Measurements from ENCODE around the gene IL10. TPM values are rescaled to one million over a fixed set of nuclear protein-coding genes. Genes with fewer than 3 reads are reported as not detected.

IL10 gene
- 5.0 TPM for total RNA-seq

GRCh38 chr1:206772243-206772937 lies at the start of gene IL10:
IL10 (minus strand) TSS chr1:206772494; CDS start chr1:206772435, 59 bp downstream.
- Histone ChIP-seq H3K27me3 (ENCODE audit: insufficient read depth, low read length) (no peaks in the 10 kb centered on the region), H3K9me3 (ENCODE audit: low read depth, low read length) (no peaks in the 10 kb centered on the region), H3K4me3 (ENCODE audit: low read length) (no peak within 1 kb of the TSS), H3K4me1 (ENCODE audit: insufficient read depth, low read length) (peaks cover 82% of the 10 kb centered on the region)

- H3K4me1 ChIP-seq (ENCODE audit: insufficient read depth, low read length): peaks cover 21% of the 10 kb centered on the region
- H3K27me3 ChIP-seq (ENCODE audit: insufficient read depth, low read length): no peaks in the 10 kb centered on the region
- H3K4me3 ChIP-seq (ENCODE audit: low read length): no peak overlapping the region
- H3K9me3 ChIP-seq (ENCODE audit: low read depth, low read length): no peaks in the 10 kb centered on the region
These were observed 49.2 kb upstream of the IL10 start for GRCh38 chr1:206821493-206821892.

GRCh38 chr1:206816390-206817287 lies 44.3 kb upstream of the IL10 start:
- H3K4me1 ChIP-seq (ENCODE audit: insufficient read depth, low read length): peaks cover 14% of the 10 kb centered on the region
- peaks cover 6% of the 10 kb centered on the region for H3K9me3 ChIP-seq (ENCODE audit: low read depth, low read length)
- H3K27me3 ChIP-seq (ENCODE audit: insufficient read depth, low read length): no peaks in the 10 kb centered on the region
- no peak overlapping the region for H3K4me3 ChIP-seq (ENCODE audit: low read length)

GRCh38 chr1:206814716-206815341 lies 42.5 kb upstream of the IL10 start:
- Histone ChIP-seq H3K9me3 (ENCODE audit: low read depth, low read length) (peaks cover 6% of the 10 kb centered on the region), H3K4me1 (ENCODE audit: insufficient read depth, low read length) (peaks cover 14% of the 10 kb centered on the region), H3K4me3 (ENCODE audit: low read length) (no peak overlapping the region), H3K27me3 (ENCODE audit: insufficient read depth, low read length) (no peaks in the 10 kb centered on the region)

GRCh38 chr1:206812471-206812870 lies 40.2 kb upstream of the IL10 start:
- no peak overlapping the region for H3K4me3 ChIP-seq (ENCODE audit: low read length)
- peaks cover 6% of the 10 kb centered on the region for H3K9me3 ChIP-seq (ENCODE audit: low read depth, low read length)
- H3K27me3 ChIP-seq (ENCODE audit: insufficient read depth, low read length): no peaks in the 10 kb centered on the region
- H3K4me1 ChIP-seq (ENCODE audit: insufficient read depth, low read length): peaks cover 14% of the 10 kb centered on the region

GRCh38 chr1:206809504-206810084 lies 37.3 kb upstream of the IL10 start:
- Histone ChIP-seq H3K9me3 (ENCODE audit: low read depth, low read length) (peaks cover 6% of the 10 kb centered on the region), H3K27me3 (ENCODE audit: insufficient read depth, low read length) (no peaks in the 10 kb centered on the region), H3K4me1 (ENCODE audit: insufficient read depth, low read length) (peaks cover 6% of the 10 kb centered on the region), H3K4me3 (ENCODE audit: low read length) (no peak overlapping the region)

GRCh38 chr1:206808615-206809014 lies 36.3 kb upstream of the IL10 start:
- peaks cover 6% of the 10 kb centered on the region for H3K9me3 ChIP-seq (ENCODE audit: low read depth, low read length)
- H3K4me1 ChIP-seq (ENCODE audit: insufficient read depth, low read length): peaks cover 5% of the 10 kb centered on the region
- no peak overlapping the region for H3K4me3 ChIP-seq (ENCODE audit: low read length)
- H3K27me3 ChIP-seq (ENCODE audit: insufficient read depth, low read length): no peaks in the 10 kb centered on the region

GRCh38 chr1:206805357-206805756 lies 33.1 kb upstream of the IL10 start:
- H3K27me3 ChIP-seq (ENCODE audit: insufficient read depth, low read length): no peaks in the 10 kb centered on the region
- no peak overlapping the region for H3K4me3 ChIP-seq (ENCODE audit: low read length)
- H3K4me1 ChIP-seq (ENCODE audit: insufficient read depth, low read length): peaks cover 14% of the 10 kb centered on the region
- H3K9me3 ChIP-seq (ENCODE audit: low read depth, low read length): no peaks in the 10 kb centered on the region

- Histone ChIP-seq H3K4me1 (ENCODE audit: insufficient read depth, low read length) (peaks cover 14% of the 10 kb centered on the region), H3K9me3 (ENCODE audit: low read depth, low read length) (no peaks in the 10 kb centered on the region), H3K4me3 (ENCODE audit: low read length) (no peak overlapping the region), H3K27me3 (ENCODE audit: insufficient read depth, low read length) (no peaks in the 10 kb centered on the region)
These were observed 32.0 kb upstream of the IL10 start for GRCh38 chr1:206804156-206804737.

GRCh38 chr1:206803221-206803730 lies 31.0 kb upstream of the IL10 start:
- Histone ChIP-seq H3K27me3 (ENCODE audit: insufficient read depth, low read length) (no peaks in the 10 kb centered on the region), H3K9me3 (ENCODE audit: low read depth, low read length) (no peaks in the 10 kb centered on the region), H3K4me1 (ENCODE audit: insufficient read depth, low read length) (peaks cover 15% of the 10 kb centered on the region), H3K4me3 (ENCODE audit: low read length) (no peak overlapping the region)

GRCh38 chr1:206802401-206802800 lies 30.1 kb upstream of the IL10 start:
- no peak overlapping the region for H3K4me3 ChIP-seq (ENCODE audit: low read length)
- peaks cover 23% of the 10 kb centered on the region for H3K4me1 ChIP-seq (ENCODE audit: insufficient read depth, low read length)
- no peaks in the 10 kb centered on the region for H3K9me3 ChIP-seq (ENCODE audit: low read depth, low read length)
- no peaks in the 10 kb centered on the region for H3K27me3 ChIP-seq (ENCODE audit: insufficient read depth, low read length)

- Histone ChIP-seq H3K27me3 (ENCODE audit: insufficient read depth, low read length) (no peaks in the 10 kb centered on the region), H3K4me3 (ENCODE audit: low read length) (no peak overlapping the region), H3K9me3 (ENCODE audit: low read depth, low read length) (no peaks in the 10 kb centered on the region)
These were observed 29.2 kb upstream of the IL10 start for GRCh38 chr1:206801467-206801866.

GRCh38 chr1:206800891-206801290 lies 28.6 kb upstream of the IL10 start:
- H3K4me1 ChIP-seq (ENCODE audit: insufficient read depth, low read length): peaks cover 31% of the 10 kb centered on the region

More at GRCh38 chr1:206801467-206801866, 29.2 kb upstream of the IL10 start:
- H3K4me1 ChIP-seq (ENCODE audit: insufficient read depth, low read length): peaks cover 31% of the 10 kb centered on the region

GRCh38 chr1:206800411-206800810 lies 28.1 kb upstream of the IL10 start:
- Histone ChIP-seq H3K4me1 (ENCODE audit: insufficient read depth, low read length) (peaks cover 31% of the 10 kb centered on the region), H3K27me3 (ENCODE audit: insufficient read depth, low read length) (no peaks in the 10 kb centered on the region), H3K4me3 (ENCODE audit: low read length) (no peak overlapping the region), H3K9me3 (ENCODE audit: low read depth, low read length) (no peaks in the 10 kb centered on the region)

More at GRCh38 chr1:206800891-206801290, 28.6 kb upstream of the IL10 start:
- Histone ChIP-seq H3K4me3 (ENCODE audit: low read length) (no peak overlapping the region), H3K27me3 (ENCODE audit: insufficient read depth, low read length) (no peaks in the 10 kb centered on the region), H3K9me3 (ENCODE audit: low read depth, low read length) (no peaks in the 10 kb centered on the region)
